Measurements from ENCODE around the gene THOP1. TPM values are rescaled to one million over a fixed set of nuclear protein-coding genes. Genes with fewer than 3 reads are reported as not detected.
A peak's percentile ranks its signal among the peaks of the same experiment; 100 is the strongest.

The THOP1 gene
- total and polyA plus RNA-seq, 2 donors from 2014 or later: 36.8 to 42.9 TPM

DNA sequence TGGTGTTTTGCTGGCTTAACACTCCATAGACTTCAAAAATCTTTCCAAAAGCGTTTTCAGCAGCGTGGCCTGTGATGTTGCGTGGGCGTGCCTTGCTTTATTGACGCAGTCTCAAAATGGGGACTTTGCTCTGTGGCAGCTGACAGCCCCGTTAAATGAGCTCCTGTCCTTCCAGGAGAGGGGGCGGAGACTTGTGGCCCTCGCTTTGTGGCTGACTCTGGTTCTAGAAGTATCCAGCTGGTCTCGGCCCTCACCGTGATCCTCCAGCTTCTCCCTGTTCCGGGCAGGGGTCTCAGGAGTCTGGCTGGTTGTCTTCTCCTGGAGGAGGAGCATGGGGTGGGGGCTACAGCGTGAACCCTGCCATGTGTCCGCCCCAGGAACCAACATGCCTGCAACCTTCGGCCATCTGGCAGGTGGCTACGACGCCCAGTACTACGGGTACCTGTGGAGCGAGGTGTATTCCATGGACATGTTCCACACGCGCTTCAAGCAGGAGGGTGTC lies 26.0 kb downstream of the THOP1 start:
- peaks cover 0 to 5% (median 3%) of the 10 kb centered on the region in 3 donors for H3K36me3 ChIP-seq (ENCODE audit: control insufficient read depth in 2 of 3, insufficient read depth in 3 of 3, low read length in 3 of 3)
- no peaks in the 10 kb centered on the region for H3K9me3 ChIP-seq (ENCODE audit: control insufficient read depth in 2 of 3, insufficient read depth in 1 of 3, low read length in 3 of 3)
- TF ChIP-seq, protein P1, sequence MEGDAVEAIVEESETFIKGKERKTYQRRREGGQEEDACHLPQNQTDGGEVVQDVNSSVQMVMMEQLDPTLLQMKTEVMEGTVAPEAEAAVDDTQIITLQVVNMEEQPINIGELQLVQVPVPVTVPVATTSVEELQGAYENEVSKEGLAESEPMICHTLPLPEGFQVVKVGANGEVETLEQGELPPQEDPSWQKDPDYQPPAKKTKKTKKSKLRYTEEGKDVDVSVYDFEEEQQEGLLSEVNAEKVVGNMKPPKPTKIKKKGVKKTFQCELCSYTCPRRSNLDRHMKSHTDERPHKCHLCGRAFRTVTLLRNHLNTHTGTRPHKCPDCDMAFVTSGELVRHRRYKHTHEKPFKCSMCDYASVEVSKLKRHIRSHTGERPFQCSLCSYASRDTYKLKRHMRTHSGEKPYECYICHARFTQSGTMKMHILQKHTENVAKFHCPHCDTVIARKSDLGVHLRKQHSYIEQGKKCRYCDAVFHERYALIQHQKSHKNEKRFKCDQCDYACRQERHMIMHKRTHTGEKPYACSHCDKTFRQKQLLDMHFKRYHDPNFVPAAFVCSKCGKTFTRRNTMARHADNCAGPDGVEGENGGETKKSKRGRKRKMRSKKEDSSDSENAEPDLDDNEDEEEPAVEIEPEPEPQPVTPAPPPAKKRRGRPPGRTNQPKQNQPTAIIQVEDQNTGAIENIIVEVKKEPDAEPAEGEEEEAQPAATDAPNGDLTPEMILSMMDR (IDR thresholded peaks at IDR 0.05; ENCODE audit: borderline replicate concordance, extremely low read depth, insufficient read depth): no peak
- H3K27me3 ChIP-seq (ENCODE audit: control insufficient read depth, insufficient read depth, low read length): no peaks in the 10 kb centered on the region
- DNase-seq (no peak), FAIRE-seq (no peak)
- intact Hi-C loops (cut with DNase I): no loop called here
- H3K9ac ChIP-seq (ENCODE audit: low read length in 3 of 3): no peak overlapping the region
- H3K4me1 ChIP-seq (ENCODE audit: control insufficient read depth in 2 of 3, insufficient read depth in 2 of 3, low read depth in 1 of 3, low read length in 3 of 3): no peaks in the 10 kb centered on the region
- no peak overlapping the region for H3K27ac ChIP-seq (ENCODE audit: low read depth in 2 of 2, low read length in 2 of 2)
- H3K4me3 ChIP-seq (ENCODE audit: low read length in 3 of 3): no peak overlapping the region

DNA sequence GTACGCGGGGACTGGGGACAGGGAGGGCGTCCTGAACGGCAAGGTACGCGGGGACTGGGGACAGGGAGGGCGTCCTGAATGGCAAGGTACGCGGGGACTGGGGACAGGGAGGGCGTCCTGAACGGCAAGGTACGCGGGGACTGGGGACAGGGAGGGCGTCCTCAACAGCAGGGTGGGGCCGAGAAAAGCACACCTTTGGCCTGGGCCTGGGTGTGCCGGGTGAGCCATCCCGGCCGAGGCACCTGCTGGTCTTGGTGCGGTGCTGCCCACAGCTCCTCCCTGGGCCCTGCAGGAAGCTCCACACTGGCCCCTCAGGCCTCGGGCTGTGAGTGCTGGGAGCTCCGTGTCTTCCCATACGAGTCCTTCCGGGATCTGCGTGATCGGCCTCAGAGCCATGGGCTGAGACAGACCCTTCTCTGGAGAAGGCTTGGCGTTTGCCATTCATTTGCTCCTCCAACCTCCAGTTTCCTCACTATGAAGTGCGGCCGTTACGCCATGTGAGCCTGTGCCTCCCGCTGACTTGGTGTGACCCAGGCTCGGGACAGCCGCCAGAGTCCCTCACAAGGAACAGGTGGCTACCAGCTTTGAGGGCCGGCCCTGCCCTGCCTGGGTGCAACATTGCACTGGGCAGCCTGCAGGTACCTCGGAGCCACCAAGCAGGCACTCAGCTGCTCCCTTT lies 26.6 kb downstream of the THOP1 start:
- no peak overlapping the region for H3K4me3 ChIP-seq (ENCODE audit: low read length in 3 of 3)
- peaks cover 0 to 5% (median 0%) of the 10 kb centered on the region in 3 donors for H3K36me3 ChIP-seq (ENCODE audit: control insufficient read depth in 2 of 3, insufficient read depth in 3 of 3, low read length in 3 of 3)
- no peak for DNase-seq
- no peaks in the 10 kb centered on the region for H3K27me3 ChIP-seq (ENCODE audit: control insufficient read depth, insufficient read depth, low read length)
- TF ChIP-seq, protein P1 (IDR thresholded peaks at IDR 0.05; ENCODE audit: borderline replicate concordance, extremely low read depth, insufficient read depth): no peak
- no peak overlapping the region for H3K9ac ChIP-seq (ENCODE audit: low read length in 3 of 3)
- no peaks in the 10 kb centered on the region for H3K4me1 ChIP-seq (ENCODE audit: control insufficient read depth in 2 of 3, insufficient read depth in 2 of 3, low read depth in 1 of 3, low read length in 3 of 3)
- no peaks in the 10 kb centered on the region for H3K9me3 ChIP-seq (ENCODE audit: control insufficient read depth in 2 of 3, insufficient read depth in 1 of 3, low read length in 3 of 3)
- intact Hi-C loops (cut with DNase I): no loop called here
- H3K27ac ChIP-seq (ENCODE audit: low read depth in 2 of 2, low read length in 2 of 2): no peak overlapping the region
- no peak for FAIRE-seq

DNA sequence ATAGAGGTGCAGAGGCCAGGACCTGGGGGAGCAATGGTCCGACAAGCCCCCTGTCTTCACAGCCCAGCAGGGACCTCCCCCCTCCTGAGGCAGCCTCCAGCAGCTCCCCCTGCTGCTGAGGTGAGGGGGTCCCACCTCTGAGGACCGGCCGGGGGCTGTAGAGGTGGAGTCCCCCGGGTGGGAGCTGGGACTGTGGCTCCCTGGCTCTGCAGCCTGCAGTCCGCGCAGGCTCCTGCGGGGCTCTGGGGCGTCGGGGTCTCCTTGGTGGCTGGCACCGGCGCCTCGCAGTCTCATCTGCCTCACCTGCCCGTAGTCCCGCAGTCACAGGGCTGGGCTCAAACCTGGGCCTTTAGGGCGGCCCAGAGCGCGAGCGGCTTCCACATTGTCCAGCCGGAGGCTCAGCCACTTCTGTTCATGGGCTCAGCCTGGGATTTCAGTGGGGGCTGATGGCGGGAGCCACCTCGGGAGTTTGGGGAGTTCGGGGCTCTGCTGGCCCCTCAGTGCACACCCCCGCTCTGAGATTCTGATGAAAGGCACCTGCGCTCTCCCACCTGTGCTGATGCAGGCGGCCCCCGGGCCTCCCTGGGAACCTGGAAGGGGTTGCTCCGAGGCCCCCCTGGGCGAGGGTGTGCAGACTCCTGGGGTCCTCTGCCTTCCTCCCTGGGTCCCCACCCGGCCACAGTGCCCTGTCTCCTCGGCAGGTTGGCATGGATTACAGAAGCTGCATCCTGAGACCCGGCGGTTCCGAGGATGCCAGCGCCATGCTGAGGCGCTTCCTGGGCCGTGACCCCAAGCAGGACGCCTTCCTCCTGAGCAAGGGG lies 27.3 kb downstream of the THOP1 start:
- FAIRE-seq (no peak), DNase-seq (peak in 1 of 5 donors; percentile 57)
- intact Hi-C loops (cut with DNase I): no loop called here
- Histone ChIP-seq H3K4me1 (ENCODE audit: control insufficient read depth in 2 of 3, insufficient read depth in 2 of 3, low read depth in 1 of 3, low read length in 3 of 3) (no peaks in the 10 kb centered on the region), H3K4me3 (ENCODE audit: low read length in 3 of 3) (no peak overlapping the region), H3K27me3 (ENCODE audit: control insufficient read depth, insufficient read depth, low read length) (no peaks in the 10 kb centered on the region), H3K27ac (ENCODE audit: low read depth in 2 of 2, low read length in 2 of 2) (no peak overlapping the region), H3K9ac (ENCODE audit: low read length in 3 of 3) (no peak overlapping the region), H3K9me3 (ENCODE audit: control insufficient read depth in 2 of 3, insufficient read depth in 1 of 3, low read length in 3 of 3) (no peaks in the 10 kb centered on the region), H3K36me3 (ENCODE audit: control insufficient read depth in 2 of 3, insufficient read depth in 3 of 3, low read length in 3 of 3) (peaks cover 0 to 5% (median 0%) of the 10 kb centered on the region in 3 donors)
- TF ChIP-seq, protein P1 (IDR thresholded peaks at IDR 0.05; ENCODE audit: borderline replicate concordance, extremely low read depth, insufficient read depth): no peak
